VCaP (cell line): Measurements from ENCODE around the gene KIF6.
"Not testable (repeated sequence)": the region's sequence is repeated elsewhere in the genome, so short reads cannot be mapped to it uniquely, and the experiment has no call there.

Experiments used
- H3K27ac ChIP-seq: fragments of 450-650 bp; 2 replicates; pipeline ENCODE4 v1.5.1; 2017
- CTCF ChIP-seq: fragments of 450-650 bp; conservative IDR thresholded peaks from 2 replicates; pipeline ENCODE4 v1.5.1; 2017; ENCODE audit warnings: mild to moderate bottlenecking, moderate library complexity

The KIF6 gene

DNA sequence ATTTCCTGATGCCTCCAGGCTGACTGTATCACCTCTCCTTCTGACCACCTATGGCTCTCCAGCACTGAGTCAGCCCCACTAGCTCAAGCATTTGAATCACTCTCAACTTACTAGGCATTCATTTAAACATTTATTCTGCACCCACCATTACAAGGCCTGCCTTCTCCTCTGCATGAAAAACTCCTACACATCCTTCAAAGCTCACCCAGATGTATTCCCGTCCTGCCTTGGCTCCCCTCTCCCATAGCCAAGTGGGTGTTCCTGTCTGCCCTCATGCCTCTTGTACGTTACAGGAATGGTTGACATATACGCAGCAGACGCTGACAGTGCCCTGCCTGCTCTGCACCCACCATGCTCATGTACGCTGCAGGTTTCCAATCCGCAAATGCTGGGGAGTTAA, 432.6 kb downstream of the KIF6 start:
- no peak for TF ChIP-seq CTCF
- no peak overlapping the region for H3K27ac ChIP-seq

DNA sequence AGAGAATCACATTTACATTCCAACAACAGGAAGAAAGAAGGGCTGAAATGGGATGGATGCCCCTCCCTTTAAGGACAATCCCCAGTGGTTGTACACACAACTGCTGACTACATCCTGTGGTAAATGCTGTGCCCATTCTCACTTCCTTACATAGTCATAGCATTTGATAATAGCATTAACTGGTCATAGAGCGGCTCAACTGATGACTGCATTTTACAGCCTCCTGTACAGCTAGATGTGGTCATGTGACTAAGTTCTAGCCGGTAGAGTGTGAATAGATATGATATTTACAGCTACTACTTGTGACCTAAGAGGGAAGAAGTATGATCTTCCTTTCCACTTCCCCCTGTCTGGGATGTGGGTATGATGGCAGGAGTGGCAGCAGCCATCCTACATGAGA, 435.7 kb downstream of the KIF6 start:
- TF ChIP-seq CTCF = no peak

GRCh38 chr6:39287601-39288000, 437.6 kb downstream of the KIF6 start:
- H3K27ac ChIP-seq = no peak overlapping the region
- TF ChIP-seq CTCF = no peak

More for the DNA sequence above, 435.7 kb downstream of the KIF6 start:
- no peak overlapping the region for H3K27ac ChIP-seq

GRCh38 chr6:39286596-39286995, 438.6 kb downstream of the KIF6 start:
- not testable (repeated sequence) for H3K27ac ChIP-seq

DNA sequence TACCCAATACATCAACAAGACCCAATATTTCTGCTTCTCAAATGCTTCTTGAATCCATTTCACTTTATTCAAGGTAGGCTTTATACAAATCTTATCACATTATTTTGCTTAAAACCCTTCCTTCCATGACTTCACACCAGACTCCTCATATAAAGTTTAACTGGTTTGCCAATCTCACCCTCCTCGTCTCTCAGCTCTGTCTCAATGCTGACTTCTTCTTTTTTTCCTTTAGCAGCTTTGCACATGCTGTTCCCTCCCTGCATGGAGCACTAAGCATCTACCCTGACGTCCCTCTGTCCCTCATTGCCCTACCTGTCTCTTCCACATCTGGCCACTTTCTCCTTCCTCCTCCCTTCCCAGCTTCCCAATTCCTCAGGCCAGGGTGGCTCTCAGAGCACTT, 442.4 kb downstream of the KIF6 start:
- H3K27ac ChIP-seq = no peak overlapping the region
- TF ChIP-seq CTCF = no peak

GRCh38 chr6:39281312-39281980, 443.8 kb downstream of the KIF6 start:
- TF ChIP-seq CTCF = no peak
- no peak overlapping the region for H3K27ac ChIP-seq

DNA sequence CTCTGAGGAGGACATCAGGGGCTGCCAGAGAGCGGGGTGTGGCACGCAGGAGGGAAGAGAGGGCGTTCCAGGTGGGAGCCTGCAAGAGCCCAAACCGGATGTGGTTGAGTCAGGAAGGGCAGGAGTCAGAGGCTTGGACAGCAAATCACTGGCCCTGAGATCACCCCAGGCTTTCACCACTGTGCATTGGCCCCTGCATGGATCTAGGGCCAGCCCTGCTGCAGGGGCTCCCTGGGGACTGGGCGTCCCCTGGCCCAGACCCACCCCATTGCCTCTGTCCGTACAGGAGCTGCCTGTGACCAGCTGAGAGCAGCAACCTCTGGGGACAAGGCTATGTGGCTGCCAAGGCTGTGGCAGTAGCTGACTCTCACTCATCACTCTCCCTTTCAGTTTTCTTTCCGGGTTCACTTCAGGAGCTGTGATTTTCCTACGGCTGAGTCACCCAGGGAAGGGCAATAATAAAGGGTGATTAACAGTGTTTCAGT, 444.9 kb downstream of the KIF6 start:
- no peak for TF ChIP-seq CTCF
- no peak overlapping the region for H3K27ac ChIP-seq
